Gastrocnemius medialis (tissue), 4 donors: ENCODE data around the gene OTUD1. TPM values are rescaled to one million over a fixed set of nuclear protein-coding genes. Genes with fewer than 3 reads are reported as not detected.

Source experiments
- ATAC-seq, 2 donors: fragments of 150-250 bp; one replicate each; pipeline ENCODE4 v1.9.1; 2016
- DNase-seq, 2 donors: peaks; one replicate each; pipeline ENCODE4 v3.0.0-alpha.2; 2019
- H3K27ac ChIP-seq, 4 donors: fragments of 200-600 bp; sonication (generic); 1 replicate in 1 of 4; 2 replicates in 3 of 4; pipeline ENCODE4 v1.5.1; 2016 to 2018; ENCODE audit warnings: mild to moderate bottlenecking in 2 of 4, moderate library complexity in 1 of 4
- H3K27me3 ChIP-seq, 3 donors: fragments of 200-600 bp; sonication (generic) in 2 of 3; 1 replicate in 1 of 3; 2 replicates in 2 of 3; pipeline versions ENCODE4 v1.5.1 to v1.6.0; 2016 to 2019; ENCODE audit warnings: mild to moderate bottlenecking in 1 of 3, moderate library complexity in 1 of 3
- H3K36me3 ChIP-seq, 2 donors: fragments of 200-600 bp; sonication (generic) in 1 of 2; one replicate each; pipeline ENCODE4 v1.5.1; 2017 to 2018
- H3K4me1 ChIP-seq, 2 donors: fragments of 200-600 bp; sonication (generic) in 1 of 2; one replicate each; pipeline ENCODE4 v1.5.1; 2016 to 2017; ENCODE audit warnings: mild to moderate bottlenecking in 2 of 2
- H3K4me3 ChIP-seq, 4 donors: fragments of 200-600 bp; sonication (generic) in 3 of 4; 1 replicate in 1 of 4; 2 replicates in 3 of 4; pipeline ENCODE4 v1.5.1; 2016 to 2019; ENCODE audit warnings: mild to moderate bottlenecking in 2 of 4
- H3K9me3 ChIP-seq, 3 donors: fragments of 200-600 bp; sonication (generic) in 2 of 3; 1 replicate in 1 of 3; 2 replicates in 2 of 3; pipeline ENCODE4 v1.5.1; 2016 to 2019
- CTCF ChIP-seq, 5 experiments: fragments of 450-650 bp in 3 of 5; fragments of 200-600 bp in 2 of 5; sonication (generic) in 2 of 5; IDR thresholded peaks in 4 of 5; conservative IDR thresholded peaks in 1 of 5; 1 replicate in 4 of 5; 2 replicates in 1 of 5; pipeline ENCODE4 v1.5.1; 2016 to 2019; ENCODE audit warnings: antibody characterized with exemption in 5 of 5, mild to moderate bottlenecking in 3 of 5, moderate library complexity in 3 of 5
- POLR2A ChIP-seq, 2 donors: fragments of 450-650 bp; IDR thresholded peaks; one replicate each; pipeline ENCODE4 v1.6.1; 2017; ENCODE audit warnings: antibody characterized with exemption in 2 of 2, mild to moderate bottlenecking in 2 of 2, moderate library complexity in 2 of 2
- in situ Hi-C, 4 donors: fragments of 200-750 bp; cut with MboI; loops; one replicate each; pipeline versions ENCODE4 v1.15.0 to v1.8.0; 2017; ENCODE audit warnings: low sequenced_read_pairs in 4 of 4
- intact Hi-C: fragments of 100-400 bp; cut with DNase I; formaldehyde crosslinking; loops from one replicate; pipeline ENCODE4 v1.15.1; 2023; ENCODE audit warnings: low total_unique reads
- total RNA-seq, 4 donors: library from RNA; depleted of rRNA; stranded (reverse); fragments of >200 nt; gene quantifications; one replicate each; pipeline versions ENCODE4 v1.1.0 to v1.2.3, GENCODE V29; 2016

OTUD1 gene
- total RNA-seq, 4 donors from 2014 or later = 5.3 to 16.9 (median 7.7) TPM

GRCh38 chr10:23406409-23406808, 32.5 kb upstream of the OTUD1 start:
- Histone ChIP-seq H3K4me1 (peaks cover 15 to 22% of the 10 kb centered on the region in 2 donors), H3K4me3 (no peak overlapping the region), H3K27me3 (no peaks in the 10 kb centered on the region), H3K27ac (peak overlapping the region in 1 of 4 donors; percentile 10), H3K9me3 (no peaks in the 10 kb centered on the region), H3K36me3 (no peaks in the 10 kb centered on the region)
- in situ Hi-C loops = no loop called here
- ATAC-seq (no peak), DNase-seq (no peak)
- TF ChIP-seq CTCF (IDR thresholded peaks at IDR 0.05 in 4 of 5, conservative IDR thresholded peaks at IDR 0.05 in 1 of 5) (no peak), POLR2A (IDR thresholded peaks at IDR 0.05) (no peak)
- intact Hi-C loops = loop anchor here (10.0 kb wide), 1 partner anchor 852 kb away; no protein-coding TSS in a partner anchor

GRCh38 chr10:23408330-23408976, 30.4 kb upstream of the OTUD1 start:
- in situ Hi-C loops (no loop called here), intact Hi-C loops (loop anchor here (10.0 kb wide), 1 partner anchor 854 kb away; no protein-coding TSS in a partner anchor)
- peak in 1 of 2 donors; percentile 52 for ATAC-seq
- no peaks in the 10 kb centered on the region for H3K36me3 ChIP-seq
- H3K27me3 ChIP-seq = no peaks in the 10 kb centered on the region
- peak overlapping the region; percentile 7 to 57 (median 26) for H3K27ac ChIP-seq
- no peak for TF ChIP-seq CTCF (IDR thresholded peaks at IDR 0.05 in 4 of 5, conservative IDR thresholded peaks at IDR 0.05 in 1 of 5)
- DNase-seq = no peak
- H3K9me3 ChIP-seq = no peaks in the 10 kb centered on the region
- H3K4me1 ChIP-seq = peaks cover 3 to 14% of the 10 kb centered on the region in 2 donors
- H3K4me3 ChIP-seq = no peak overlapping the region

- H3K9me3 ChIP-seq = no peaks in the 10 kb centered on the region
- H3K27me3 ChIP-seq = no peaks in the 10 kb centered on the region
- intact Hi-C loops = loop anchor here (1.0 kb wide), 1 partner anchor 26 kb away; no protein-coding TSS in a partner anchor
- DNase-seq (no peak), ATAC-seq (peak; percentile 92 to 93)
- peak overlapping the region; percentile 19 to 72 (median 36) for H3K27ac ChIP-seq
- in situ Hi-C loops = no loop called here
- TF ChIP-seq CTCF (IDR thresholded peaks at IDR 0.05 in 4 of 5, conservative IDR thresholded peaks at IDR 0.05 in 1 of 5) = no peak
- TF ChIP-seq POLR2A (IDR thresholded peaks at IDR 0.05) = no peak
- H3K36me3 ChIP-seq = no peaks in the 10 kb centered on the region
- peaks cover 0 to 10% of the 10 kb centered on the region in 2 donors for H3K4me1 ChIP-seq
- no peak overlapping the region for H3K4me3 ChIP-seq
Measured at GRCh38 chr10:23412223-23412622, 26.7 kb upstream of the OTUD1 start.

- H3K4me3 ChIP-seq = no peak overlapping the region
- no peaks in the 10 kb centered on the region for H3K9me3 ChIP-seq
- H3K27ac ChIP-seq = peak overlapping the region in 2 of 4 donors; percentile 47 to 72
- no peaks in the 10 kb centered on the region for H3K36me3 ChIP-seq
- no peak for TF ChIP-seq CTCF (IDR thresholded peaks at IDR 0.05 in 4 of 5, conservative IDR thresholded peaks at IDR 0.05 in 1 of 5)
- no peak for TF ChIP-seq POLR2A (IDR thresholded peaks at IDR 0.05)
- no peaks in the 10 kb centered on the region for H3K27me3 ChIP-seq
- intact Hi-C loops = no loop called here
- DNase-seq = no peak
- in situ Hi-C loops = no loop called here
- peaks cover 0 to 10% of the 10 kb centered on the region in 2 donors for H3K4me1 ChIP-seq
- ATAC-seq = peak in 1 of 2 donors; percentile 35
Measured at GRCh38 chr10:23413629-23414089, 25.2 kb upstream of the OTUD1 start.
